ENCODE data around the gene NDRG4.

The NDRG4 gene

GRCh38 chr16:58497468-58497867, 2.5 kb upstream of the NDRG4 start:
- no peak for DNase-seq

DNA sequence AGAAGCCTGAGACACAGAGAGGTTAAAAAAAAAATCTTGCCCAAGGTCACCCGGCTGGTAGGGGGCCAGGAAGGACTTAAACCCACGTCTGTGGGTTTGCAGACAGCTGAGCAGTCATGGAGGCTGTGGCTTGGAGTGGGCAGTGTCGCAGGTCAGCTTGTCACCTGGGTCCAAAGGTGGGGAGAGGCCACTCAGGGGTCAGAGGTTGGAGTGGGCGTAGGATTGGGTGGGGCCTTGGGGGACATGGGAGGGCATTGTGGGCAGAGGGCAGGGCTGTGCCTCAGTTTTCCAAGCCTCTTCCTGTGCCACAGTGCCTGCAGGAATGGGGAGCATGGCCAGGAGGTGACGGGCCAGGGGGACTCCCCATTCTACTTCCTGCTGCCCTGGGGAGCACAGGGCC, 2.0 kb upstream of the NDRG4 start:
- no peak for DNase-seq

- DNase-seq = no peak
Measured at GRCh38 chr16:58498341-58499091, 1.4 kb upstream of the NDRG4 start.

DNA sequence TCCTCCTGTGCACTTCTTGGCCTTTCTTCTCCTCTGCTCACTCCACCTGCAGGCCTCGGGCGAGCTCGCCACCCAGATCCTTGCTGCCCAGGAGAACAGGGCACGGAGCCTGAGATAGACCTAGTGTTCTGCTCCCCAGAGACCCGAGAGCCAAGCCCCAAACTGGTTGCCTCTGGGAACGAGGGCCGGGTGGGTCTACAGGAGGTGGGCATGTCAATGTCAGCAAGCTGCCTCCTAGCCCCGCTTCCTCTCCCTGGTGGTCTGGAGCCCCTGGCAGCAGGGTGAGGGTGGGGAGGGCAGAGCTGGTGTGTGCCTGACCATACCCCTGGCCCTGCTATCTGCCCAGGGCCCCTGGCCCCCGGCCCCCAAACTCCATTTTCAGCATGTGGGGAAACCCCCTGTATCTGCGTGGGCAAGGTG, 841 bp upstream of the NDRG4 start:
- no peak for DNase-seq

GRCh38 chr16:58500430-58501241, 693 bp downstream of the NDRG4 start:
- DNase-seq = peak in 1 of 2 experiments; percentile 27

- DNase-seq = peak; percentile 40 to 59
Measured at GRCh38 chr16:58501242-58502131, 1.5 kb downstream of the NDRG4 start.

- no peak for DNase-seq
Measured at GRCh38 chr16:58502217-58502921, 2.4 kb downstream of the NDRG4 start.

DNA sequence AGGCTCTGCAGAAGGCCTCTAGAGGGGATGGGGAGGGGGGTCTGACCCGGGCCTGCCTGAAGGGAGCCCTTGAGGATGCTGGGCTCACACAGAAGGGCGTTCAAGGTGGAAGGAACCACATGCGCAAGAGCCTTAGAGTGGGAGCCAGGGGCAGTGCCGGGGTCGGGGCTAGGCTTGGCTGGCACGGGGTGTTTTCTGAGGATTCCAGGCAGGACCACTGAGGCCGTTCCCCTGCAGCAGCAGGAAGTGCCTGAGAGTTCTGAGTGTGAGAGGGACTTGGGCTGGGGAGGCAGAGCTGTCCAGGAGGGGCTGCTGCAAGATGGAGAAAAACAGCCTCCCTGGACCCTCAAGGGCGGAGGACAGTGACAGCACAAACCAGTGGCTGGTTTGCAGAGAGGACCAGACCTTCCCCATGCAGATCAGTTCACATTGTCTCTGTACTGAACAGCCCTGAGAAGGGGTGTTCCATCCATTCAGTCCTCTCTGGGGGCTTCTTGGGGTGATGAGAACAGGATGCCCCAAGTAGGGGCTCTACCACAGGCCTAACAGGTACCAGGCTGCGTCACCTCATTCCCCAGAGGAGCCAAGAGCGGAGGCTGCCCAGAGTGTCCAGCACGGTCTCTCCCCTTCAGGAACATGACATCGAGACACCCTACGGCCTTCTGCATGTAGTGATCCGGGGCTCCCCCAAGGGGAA, 3.4 kb downstream of the NDRG4 start:
- DNase-seq = no peak

DNA sequence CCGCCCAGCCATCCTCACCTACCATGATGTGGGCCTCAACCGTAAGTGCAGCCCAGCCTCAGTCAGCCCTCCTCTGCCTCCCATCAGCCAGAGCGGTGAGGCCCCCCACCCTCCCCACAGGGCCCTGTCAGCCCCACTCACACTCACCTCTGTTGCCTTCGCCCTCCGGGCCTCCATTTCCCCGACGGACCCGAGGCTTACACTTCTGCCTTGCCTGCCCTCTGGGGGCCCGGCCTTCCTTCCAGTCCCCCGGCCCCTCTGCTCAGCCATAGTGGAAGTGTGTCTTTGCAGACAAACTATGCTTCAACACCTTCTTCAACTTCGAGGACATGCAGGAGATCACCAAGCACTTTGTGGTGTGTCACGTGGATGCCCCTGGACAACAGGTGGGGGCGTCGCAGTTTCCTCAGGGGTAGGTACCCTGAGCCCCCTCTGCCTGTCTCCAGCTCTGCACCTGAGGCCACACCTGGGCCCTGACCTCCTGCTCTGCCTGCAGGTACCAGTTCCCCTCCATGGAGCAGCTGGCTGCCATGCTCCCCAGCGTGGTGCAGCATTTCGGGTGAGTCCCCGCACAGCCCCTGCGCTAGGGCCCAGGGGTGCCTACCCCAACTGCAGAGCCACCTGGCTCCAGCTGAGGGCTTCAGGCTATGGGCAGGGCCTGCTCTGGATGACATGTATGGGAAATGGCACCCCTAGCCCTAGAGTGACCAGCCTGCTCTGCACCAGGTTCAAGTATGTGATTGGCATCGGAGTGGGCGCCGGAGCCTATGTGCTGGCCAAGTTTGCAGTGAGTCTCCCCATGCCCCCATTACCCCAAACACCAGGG, 4.1 kb downstream of the NDRG4 start:
- DNase-seq = no peak

GRCh38 chr16:58506241-58507194, 6.6 kb downstream of the NDRG4 start:
- peak in 1 of 2 experiments; percentile 1 for DNase-seq

DNA sequence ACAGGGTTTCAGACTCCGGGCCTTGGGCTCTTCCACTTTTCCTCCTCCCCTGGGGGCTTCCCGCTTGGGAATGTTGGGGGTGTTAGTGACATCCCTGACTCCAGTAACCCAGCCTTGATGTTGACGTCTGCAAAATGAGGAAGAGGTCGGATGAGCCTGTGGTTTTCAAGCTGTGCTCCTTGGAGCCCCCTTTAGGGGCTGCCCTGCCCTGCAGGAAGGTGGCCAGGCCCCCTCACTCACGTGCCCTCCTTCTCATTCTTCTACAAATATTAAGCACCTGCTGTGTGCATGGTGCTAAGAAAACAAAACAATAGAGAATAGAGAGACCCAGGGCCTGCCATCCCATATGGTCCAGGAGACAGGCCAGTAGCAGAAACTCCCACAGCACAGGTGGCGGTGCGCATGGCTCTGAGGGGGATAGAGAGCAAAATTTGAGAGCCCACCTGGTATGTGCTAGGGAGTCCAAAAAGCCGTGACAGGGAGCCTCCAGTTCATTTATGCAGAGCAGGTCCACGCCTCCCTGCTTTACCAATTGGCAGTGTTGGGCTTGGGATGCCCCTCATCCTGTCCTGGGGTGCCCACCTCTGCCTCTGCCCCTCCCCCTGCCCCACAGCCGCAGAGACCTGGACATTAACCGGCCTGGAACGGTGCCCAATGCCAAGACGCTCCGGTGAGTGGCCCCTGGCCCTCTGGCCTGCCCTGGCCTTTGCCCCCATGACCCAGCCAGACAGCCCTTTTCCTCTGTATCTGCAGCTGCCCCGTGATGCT, 7.4 kb downstream of the NDRG4 start:
- DNase-seq = no peak

- no peak for DNase-seq
Measured at GRCh38 chr16:58507963-58508670, 8.2 kb downstream of the NDRG4 start.

GRCh38 chr16:58508671-58509251, 8.8 kb downstream of the NDRG4 start:
- no peak for DNase-seq

- peak in 1 of 2 experiments; percentile 1 for DNase-seq
Measured at GRCh38 chr16:58509256-58510096, 9.5 kb downstream of the NDRG4 start.

- peak in 1 of 2 experiments; percentile 2 for DNase-seq
Measured at GRCh38 chr16:58510097-58510775, 10.3 kb downstream of the NDRG4 start.
